ENCODE measurements around the gene CDT1.

- TF ChIP-seq CTCF (IDR thresholded peaks at IDR 0.05), result no peak
- no peak for TF ChIP-seq POLR2A (IDR thresholded peaks at IDR 0.05)
Measured at GRCh38 chr16:88835818-88836217, 32.2 kb downstream of the CDT1 start.

Data from vagina (tissue), 2 donors.